22Rv1 (cell line): ENCODE data around the gene DOHH.

Source experiments
- CTCF ChIP-seq: fragments of 450-650 bp; IDR thresholded peaks from 2 replicates; pipeline ENCODE4 v1.5.1; 2017; ENCODE audit warnings: mild to moderate bottlenecking
- ZFX ChIP-seq: fragments of 450-650 bp; IDR thresholded peaks from 2 replicates; pipeline ENCODE4 v1.6.1; 2017; ENCODE audit warnings: antibody characterized with exemption, borderline replicate concordance

- TF ChIP-seq CTCF, result no peak
- TF ChIP-seq ZFX, result no peak
Observed at GRCh38 chr19:3468211-3468610, 32.3 kb downstream of the DOHH start.
